SKM-1 treated with dmso at 0.1 percent for 144 hours (cell line): Measurements from ENCODE around the gene SOX6.
"Not testable (repeated sequence)": the region's sequence is repeated elsewhere in the genome, so short reads cannot be mapped to it uniquely, and the experiment has no call there.

Experiments used
- DNase-seq: peaks from one replicate; lab custom pipeline; 2025; ENCODE audit not compliant: unreplicated experiment; lab: John Stamatoyannopoulos, UW

SOX6 gene

GRCh38 chr11:16356057-16356760, at the start of gene SOX6:
SOX6 (minus strand) TSS chr11:16356546; CDS start chr11:16341248, 15,298 bp downstream.
- no peak for DNase-seq

GRCh38 chr11:16404781-16405285, 48.5 kb upstream of the SOX6 start:
- DNase-seq: no peak

- DNase-seq: no peak
These were observed 47.5 kb upstream of the SOX6 start for GRCh38 chr11:16403851-16404250.

GRCh38 chr11:16403448-16403803, 47.1 kb upstream of the SOX6 start:
- no peak for DNase-seq

- no peak for DNase-seq
These were observed 46.5 kb upstream of the SOX6 start for GRCh38 chr11:16402654-16403447.

GRCh38 chr11:16397390-16397789, 41.0 kb upstream of the SOX6 start:
- no peak for DNase-seq

GRCh38 chr11:16395601-16396000, 39.3 kb upstream of the SOX6 start:
- no peak for DNase-seq

GRCh38 chr11:16394947-16395346, 38.6 kb upstream of the SOX6 start:
- DNase-seq: no peak

- DNase-seq: no peak
These were observed 37.0 kb upstream of the SOX6 start for GRCh38 chr11:16393340-16393739.

GRCh38 chr11:16392616-16393015, 36.3 kb upstream of the SOX6 start:
- DNase-seq: no peak

GRCh38 chr11:16390826-16391225, 34.5 kb upstream of the SOX6 start:
- not testable (repeated sequence) for DNase-seq

GRCh38 chr11:16385099-16385498, 28.8 kb upstream of the SOX6 start:
- no peak for DNase-seq

GRCh38 chr11:16382638-16383380, 26.5 kb upstream of the SOX6 start:
- DNase-seq: no peak

- no peak for DNase-seq
These were observed 25.8 kb upstream of the SOX6 start for GRCh38 chr11:16382186-16382585.

GRCh38 chr11:16380941-16381568, 24.7 kb upstream of the SOX6 start:
- no peak for DNase-seq

GRCh38 chr11:16378906-16379305, 22.6 kb upstream of the SOX6 start:
- DNase-seq: no peak

GRCh38 chr11:16377746-16378145, 21.4 kb upstream of the SOX6 start:
- no peak for DNase-seq

- not testable (repeated sequence) for DNase-seq
These were observed 19.3 kb upstream of the SOX6 start for GRCh38 chr11:16375664-16376063.

- no peak for DNase-seq
These were observed 17.4 kb upstream of the SOX6 start for GRCh38 chr11:16373768-16374167.

- no peak for DNase-seq
These were observed 16.0 kb upstream of the SOX6 start for GRCh38 chr11:16372355-16372754.

GRCh38 chr11:16367252-16367651, 10.9 kb upstream of the SOX6 start:
- no peak for DNase-seq
